GM21576 (cell line): ENCODE measurements around the gene KPNA4.

Experiments used
- ATAC-seq: cut with Tn5 transposase; IDR thresholded peaks from one replicate; pipeline ENCODE4 v1.9.1; 2021; ENCODE audit warnings: mild to moderate bottlenecking, moderate library complexity; ENCODE audit not compliant: unreplicated experiment

KPNA4 gene

GRCh38 chr3:160498202-160498601, 67.2 kb downstream of the KPNA4 start:
- no peak for ATAC-seq

- ATAC-seq = no peak
Measured at GRCh38 chr3:160490166-160490565, 75.2 kb downstream of the KPNA4 start.

GRCh38 chr3:160486459-160486869, 78.9 kb downstream of the KPNA4 start:
- ATAC-seq = no peak

- ATAC-seq = no peak
Measured at GRCh38 chr3:160482796-160483195, 82.6 kb downstream of the KPNA4 start.

GRCh38 chr3:160481856-160482255, 83.5 kb downstream of the KPNA4 start:
- no peak for ATAC-seq

- ATAC-seq = no peak
Measured at GRCh38 chr3:160480931-160481330, 84.4 kb downstream of the KPNA4 start.

GRCh38 chr3:160479376-160479775, 86.0 kb downstream of the KPNA4 start:
- ATAC-seq = no peak

- no peak for ATAC-seq
Measured at GRCh38 chr3:160478338-160478737, 87.0 kb downstream of the KPNA4 start.

GRCh38 chr3:160477750-160478149, 87.6 kb downstream of the KPNA4 start:
- no peak for ATAC-seq

- no peak for ATAC-seq
Measured at GRCh38 chr3:160475884-160476283, 89.5 kb downstream of the KPNA4 start.

GRCh38 chr3:160475153-160475552, 90.2 kb downstream of the KPNA4 start:
- no peak for ATAC-seq

- no peak for ATAC-seq
Measured at GRCh38 chr3:160474416-160474838, 90.9 kb downstream of the KPNA4 start.

- no peak for ATAC-seq
Measured at GRCh38 chr3:160473978-160474377, 91.4 kb downstream of the KPNA4 start.

GRCh38 chr3:160473221-160473620, 92.2 kb downstream of the KPNA4 start:
- no peak for ATAC-seq

- ATAC-seq = no peak
Measured at GRCh38 chr3:160472344-160472743, 93.0 kb downstream of the KPNA4 start.

GRCh38 chr3:160471892-160472291, 93.5 kb downstream of the KPNA4 start:
- ATAC-seq = no peak

- ATAC-seq = no peak
Measured at GRCh38 chr3:160470181-160470580, 95.2 kb downstream of the KPNA4 start.

- ATAC-seq = no peak
Measured at GRCh38 chr3:160464971-160465370, 100.4 kb downstream of the KPNA4 start.

GRCh38 chr3:160464321-160464720, 101.0 kb downstream of the KPNA4 start:
- no peak for ATAC-seq

- ATAC-seq = no peak
Measured at GRCh38 chr3:160460033-160460432, 105.3 kb downstream of the KPNA4 start.

- no peak for ATAC-seq
Measured at GRCh38 chr3:160459450-160459970, 105.9 kb downstream of the KPNA4 start.

- no peak for ATAC-seq
Measured at GRCh38 chr3:160458151-160458550, 107.2 kb downstream of the KPNA4 start.

GRCh38 chr3:160455846-160456245, 109.5 kb downstream of the KPNA4 start:
- no peak for ATAC-seq
